ENCODE measurements around the gene FAM186B. TPM values are rescaled to one million over a fixed set of nuclear protein-coding genes. Genes with fewer than 3 reads are reported as not detected.

The FAM186B gene
- total and polyA plus RNA-seq, 2 of the 13 experiments (the other 11 are each of a cell fraction or from before 2014, with no cell fraction given): 0.07 to 0.20 TPM

DNA sequence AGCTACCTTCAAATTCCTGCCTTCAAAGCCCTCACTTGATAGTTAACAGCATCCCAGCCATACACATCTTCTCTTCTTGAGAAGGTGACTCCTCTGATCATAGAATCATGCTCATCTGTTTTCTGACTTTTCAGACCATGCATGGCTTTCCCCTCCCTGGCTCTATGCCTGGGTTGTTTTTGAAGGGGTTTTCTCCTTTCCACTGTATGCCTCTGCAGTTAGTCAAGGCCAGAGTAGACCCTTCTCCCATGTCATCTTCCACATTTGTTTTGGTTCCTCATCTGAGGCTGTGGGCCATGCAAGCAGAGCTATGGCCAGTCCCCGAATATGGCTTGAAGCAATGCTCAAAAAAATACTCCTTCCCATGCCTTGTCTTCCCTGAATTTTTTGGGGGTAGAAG lies 23.2 kb downstream of the FAM186B start:
- Histone ChIP-seq H4K20me1 (ENCODE audit: insufficient read depth, low read length) (no peaks in the 10 kb centered on the region), H3K9me3 (ENCODE audit: low read length) (no peaks in the 10 kb centered on the region), H3K9ac (ENCODE audit: insufficient read depth, low read depth, low read length) (no peak overlapping the region), H3K27ac (ENCODE audit: extremely low read length, insufficient read depth, low read length) (no peak overlapping the region), H3K4me2 (ENCODE audit: low read depth, low read length) (no peak overlapping the region), H2AFZ (ENCODE audit: low read length) (no peak overlapping the region), H3K4me1 (ENCODE audit: insufficient read depth, low read length) (peaks cover 25% of the 10 kb centered on the region), H3K79me2 (ENCODE audit: insufficient read depth, low read length) (no peaks in the 10 kb centered on the region), H3K4me3 (replicated peaks in 1 of 3; ENCODE audit: insufficient read depth in 1 of 3, low read depth in 2 of 3, low read length in 3 of 3) (no peak overlapping the region), H3K36me3 (replicated peaks in 1 of 2; ENCODE audit: control insufficient read depth in 1 of 2, insufficient read depth in 2 of 2, low read length in 2 of 2) (peaks cover 6 to 13% of the 10 kb centered on the region in 2 experiments; a peak in 4 of 5 replicates), H3K27me3 (ENCODE audit: control insufficient read depth in 1 of 2, insufficient read depth in 2 of 2, low read length in 2 of 2) (no peaks in the 10 kb centered on the region)
- WGBS (ENCODE audit: low lambda C conversion rate): 89% methylated on average over 1 of the region's 1 CpG
- no peak for FAIRE-seq
- ChIA-PET CTCF (ENCODE audit: low intra/inter-chr PET ratio, low total read pairs) (no interaction called here), POLR2A (interaction anchor here (1.0 kb wide), 1 partner anchor 11 kb away, joined by 3 read pairs; no protein-coding TSS in a partner anchor)
- TF ChIP-seq SALL2 (CRISPR knock-in tag; IDR thresholded peaks at IDR 0.05) (no peak), ZNF720 (CRISPR knock-in tag; IDR thresholded peaks at IDR 0.05) (no peak), TAF1 (CRISPR knock-in tag; IDR thresholded peaks at IDR 0.05) (no peak), ELF1 (CRISPR knock-in tag; IDR thresholded peaks at IDR 0.05) (no peak)
- TF ChIP-seq, protein P1, sequence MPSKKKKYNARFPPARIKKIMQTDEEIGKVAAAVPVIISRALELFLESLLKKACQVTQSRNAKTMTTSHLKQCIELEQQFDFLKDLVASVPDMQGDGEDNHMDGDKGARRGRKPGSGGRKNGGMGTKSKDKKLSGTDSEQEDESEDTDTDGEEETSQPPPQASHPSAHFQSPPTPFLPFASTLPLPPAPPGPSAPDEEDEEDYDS (CRISPR knock-in tag; IDR thresholded peaks at IDR 0.05): no peak
- DNase-seq (ENCODE audit: low spot score): no peak
- BruUV-seq (replicated peaks): no TSS peak
- in situ Hi-C loops (cut with HindIII; ENCODE audit: extremely low pct_ligation_motif_present, low pct_unique_long_range_greater_than_20kb) (no loop called here), intact Hi-C loops (cut with micrococcal nuclease; ENCODE audit: unreplicated experiment) (no loop called here)
- ATAC-seq: no peak

- peak; percentile 83 for DNase-seq (ENCODE audit: low spot score)
- H3K4me1 ChIP-seq (ENCODE audit: insufficient read depth, low read length): peaks cover 25% of the 10 kb centered on the region
- peak; percentile 87 for FAIRE-seq
- 32% methylated on average over 6 of the region's 8 CpGs for WGBS (ENCODE audit: low lambda C conversion rate)
- H3K27me3 ChIP-seq (ENCODE audit: control insufficient read depth in 1 of 2, insufficient read depth in 2 of 2, low read length in 2 of 2): no peaks in the 10 kb centered on the region
- ATAC-seq: peak; percentile 97
- H3K79me2 ChIP-seq (ENCODE audit: insufficient read depth, low read length): no peaks in the 10 kb centered on the region
- no TSS peak for BruUV-seq (replicated peaks)
- CTCF ChIA-PET (ENCODE audit: low intra/inter-chr PET ratio, low total read pairs): interaction anchor here (0.8 to 2.2 kb wide), 3 partner anchors 27 to 223 kb away, joined by 3 to 14 read pairs (median 4); no protein-coding TSS in a partner anchor
- no peaks in the 10 kb centered on the region for H4K20me1 ChIP-seq (ENCODE audit: insufficient read depth, low read length)
- intact Hi-C loops (cut with micrococcal nuclease; ENCODE audit: unreplicated experiment): loop anchor here (1.0 kb wide), 2 partner anchors 28 to 224 kb away; no protein-coding TSS in a partner anchor
- H3K27ac ChIP-seq (ENCODE audit: extremely low read length, insufficient read depth, low read length): no peak overlapping the region
- no peak overlapping the region for H2AFZ ChIP-seq (ENCODE audit: low read length)
- no peak overlapping the region for H3K4me3 ChIP-seq (replicated peaks in 1 of 3; ENCODE audit: insufficient read depth in 1 of 3, low read depth in 2 of 3, low read length in 3 of 3)
- peak overlapping the region; percentile 23; the same call in 1 of the 2 replicates for H3K4me2 ChIP-seq (ENCODE audit: low read depth, low read length)
- POLR2A ChIA-PET: interaction anchor here (1.2 to 2.0 kb wide), 6 partner anchors 10 to 258 kb away, joined by 3 to 4 read pairs (median 4); partner anchors contain the start of genes MCRS1 and TROAP
- no peaks in the 10 kb centered on the region for H3K9me3 ChIP-seq (ENCODE audit: low read length)
- in situ Hi-C loops (cut with HindIII; ENCODE audit: extremely low pct_ligation_motif_present, low pct_unique_long_range_greater_than_20kb): no loop called here
- H3K36me3 ChIP-seq (replicated peaks in 1 of 2; ENCODE audit: control insufficient read depth in 1 of 2, insufficient read depth in 2 of 2, low read length in 2 of 2): peaks cover 6 to 13% of the 10 kb centered on the region in 2 experiments; a peak in 4 of 5 replicates
- H3K9ac ChIP-seq (ENCODE audit: insufficient read depth, low read depth, low read length): no peak overlapping the region
- TF ChIP-seq, protein P2, sequence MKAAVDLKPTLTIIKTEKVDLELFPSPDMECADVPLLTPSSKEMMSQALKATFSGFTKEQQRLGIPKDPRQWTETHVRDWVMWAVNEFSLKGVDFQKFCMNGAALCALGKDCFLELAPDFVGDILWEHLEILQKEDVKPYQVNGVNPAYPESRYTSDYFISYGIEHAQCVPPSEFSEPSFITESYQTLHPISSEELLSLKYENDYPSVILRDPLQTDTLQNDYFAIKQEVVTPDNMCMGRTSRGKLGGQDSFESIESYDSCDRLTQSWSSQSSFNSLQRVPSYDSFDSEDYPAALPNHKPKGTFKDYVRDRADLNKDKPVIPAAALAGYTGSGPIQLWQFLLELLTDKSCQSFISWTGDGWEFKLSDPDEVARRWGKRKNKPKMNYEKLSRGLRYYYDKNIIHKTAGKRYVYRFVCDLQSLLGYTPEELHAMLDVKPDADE (CRISPR knock-in tag; IDR thresholded peaks at IDR 0.05): no peak
- TF ChIP-seq SAP130 (CRISPR knock-in tag; IDR thresholded peaks at IDR 0.05; ENCODE audit: low read depth) (peak; percentile 45; the same call in 1 of the 2 replicates), TSC22D2 (CRISPR knock-in tag; IDR thresholded peaks at IDR 0.05; ENCODE audit: borderline replicate concordance) (no peak), ZNF891 (CRISPR knock-in tag; IDR thresholded peaks at IDR 0.05) (peak; percentile 61; the same call in 1 of the 2 replicates), NR2F2 (IDR thresholded peaks at IDR 0.05; ENCODE audit: borderline replicate concordance, low read depth) (no peak), SAFB2 (CRISPR knock-in tag; IDR thresholded peaks at IDR 0.05; ENCODE audit: borderline replicate concordance, low read depth) (no peak), ELK4 (CRISPR knock-in tag; IDR thresholded peaks at IDR 0.05; ENCODE audit: borderline replicate concordance) (no peak), DNMT3B (CRISPR knock-in tag; conservative IDR thresholded peaks at IDR 0.05) (no peak), TOPORS (CRISPR knock-in tag; IDR thresholded peaks at IDR 0.05) (no peak)
These were observed 24.6 kb downstream of the FAM186B start for GRCh38 chr12:49580572-49581535.
